PC-3 (cell line): Measurements from ENCODE around the gene GREB1L.

Experiments used
- CTCF ChIP-seq: fragments of 300-600 bp; sonication (generic); conservative IDR thresholded peaks from 2 replicates; pipeline ENCODE4 v1.5.1; 2017; ENCODE audit warnings: antibody characterized with exemption, low read depth, mild to moderate bottlenecking, low read length
- EZH2 ChIP-seq: fragments of 300-600 bp; sonication (generic); IDR thresholded peaks from one replicate; pipeline ENCODE4 v1.6.1; 2017; ENCODE audit warnings: antibody characterized with exemption, mild to moderate bottlenecking, low read length; ENCODE audit not compliant: unreplicated experiment

DNA sequence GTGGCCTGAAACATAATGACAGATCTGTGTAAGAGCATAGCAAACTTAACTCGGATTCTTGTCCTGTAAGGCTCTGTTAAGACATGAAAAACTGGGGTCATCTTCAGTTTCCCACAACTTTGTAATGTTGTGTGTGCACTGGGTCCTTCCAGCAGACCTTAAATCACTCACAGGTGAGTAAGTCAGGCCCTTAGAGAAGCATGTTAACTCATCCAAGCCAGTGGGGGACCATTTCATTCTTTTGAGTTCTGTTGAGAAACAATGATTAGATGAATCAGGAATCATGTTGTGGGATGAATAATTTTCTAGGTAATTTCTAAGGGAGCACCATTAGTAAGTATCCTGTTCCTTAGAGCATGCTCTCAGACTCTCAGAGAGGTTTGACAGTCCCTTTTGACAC lies 191.4 kb downstream of the GREB1L start:
- TF ChIP-seq EZH2, result no peak
- TF ChIP-seq CTCF, result no peak
